Measurements from ENCODE around the gene ARL6. TPM values are rescaled to one million over a fixed set of nuclear protein-coding genes. Genes with fewer than 3 reads are reported as not detected.

Gene ARL6
- total RNA-seq, 1 experiment from 2014 or later = 7.1 TPM

- no peak overlapping the region for H3K9ac ChIP-seq (ENCODE audit: extremely low read depth, insufficient read length, low read length)
Measured at GRCh38 chr3:97820780-97821179, 56.2 kb downstream of the ARL6 start.

More at GRCh38 chr3:97820780-97821179, 56.2 kb downstream of the ARL6 start:
- Histone ChIP-seq H3K4me1 (ENCODE audit: insufficient read depth, low read length) (no peaks in the 10 kb centered on the region), H3K27me3 (ENCODE audit: insufficient read depth, low read length) (peaks cover 2% of the 10 kb centered on the region; the same call in 1 of the 2 replicates), H3K14ac (ENCODE audit: insufficient read depth, low read length) (no peak overlapping the region), H2BK20ac (ENCODE audit: low read depth, low read length, poor library complexity, severe bottlenecking) (no peak overlapping the region), H3K27ac (ENCODE audit: insufficient read length, low read depth, low read length) (no peak overlapping the region), H2AK5ac (ENCODE audit: insufficient read length, low read length) (no peak overlapping the region), H3K18ac (ENCODE audit: insufficient read length, low read depth, low read length) (no peak overlapping the region), H3K79me2 (ENCODE audit: insufficient read depth, low read length) (no peaks in the 10 kb centered on the region; the same call in 1 of the 2 replicates), H4K8ac (replicated peaks; ENCODE audit: insufficient read length, low read depth, low read length) (no peak overlapping the region), H3K23ac (ENCODE audit: insufficient read length, low read depth, low read length) (no peak overlapping the region), H2BK120ac (ENCODE audit: low read depth, low read length, poor library complexity, severe bottlenecking) (no peak overlapping the region), H4K20me1 (ENCODE audit: control insufficient read depth, insufficient read depth, insufficient read length) (no peaks in the 10 kb centered on the region), H3K79me1 (ENCODE audit: insufficient read depth, low read depth, low read length, poor library complexity, severe bottlenecking) (no peaks in the 10 kb centered on the region), H2BK15ac (ENCODE audit: low read depth, low read length) (no peak overlapping the region), H3K56ac (ENCODE audit: insufficient read length, low read depth, low read length) (no peak overlapping the region), H3K4me2 (ENCODE audit: insufficient read depth, insufficient read length, low read length) (peak overlapping the region; percentile 90), H3T11ph (ENCODE audit: low read length) (no peak overlapping the region), H2BK12ac (ENCODE audit: insufficient read length, low read depth, low read length) (no peak overlapping the region), H3K23me2 (ENCODE audit: insufficient read length, low read depth, low read length, poor library complexity, severe bottlenecking) (peaks cover 12% of the 10 kb centered on the region), H2AFZ (ENCODE audit: low read length) (no peak overlapping the region), H4K5ac (ENCODE audit: insufficient read length, low read depth, low read length) (no peak overlapping the region), H3K4ac (ENCODE audit: low read depth, low read length) (no peak overlapping the region), H2BK5ac (ENCODE audit: insufficient read length, low read length) (no peak overlapping the region), H3K9me3 (ENCODE audit: control insufficient read depth, low read depth, low read length) (no peaks in the 10 kb centered on the region), H4K91ac (ENCODE audit: insufficient read length, low read depth, low read length) (no peak overlapping the region)
- WGBS (ENCODE audit: extremely low coverage, insufficient read length, low lambda C conversion rate) = no CpG with 5 or more reads among the region's 5 CpGs
- Mint-ChIP-seq H3K9me3 (no peaks in the 10 kb centered on the region), H3K36me3 (ENCODE audit: insufficient read depth in 1 of 3, low read depth in 3 of 3) (no peaks in the 10 kb centered on the region), H3K27me3 (ENCODE audit: low read depth) (peaks cover 32% of the 10 kb centered on the region), H3K4me1 (peaks cover 24 to 26% of the 10 kb centered on the region in 2 experiments), H3K4me3 (peak overlapping the region; percentile 99), H3K27ac (no peak overlapping the region)
- no peak for DNase-seq
- TF ChIP-seq CTCF (conservative IDR thresholded peaks at IDR 0.05) = no peak
